ENCODE measurements around the gene FGGY. TPM values are rescaled to one million over a fixed set of nuclear protein-coding genes. Genes with fewer than 3 reads are reported as not detected.

The FGGY gene
- total RNA-seq, 1 donor from 2014 or later: 12.6 TPM

DNA sequence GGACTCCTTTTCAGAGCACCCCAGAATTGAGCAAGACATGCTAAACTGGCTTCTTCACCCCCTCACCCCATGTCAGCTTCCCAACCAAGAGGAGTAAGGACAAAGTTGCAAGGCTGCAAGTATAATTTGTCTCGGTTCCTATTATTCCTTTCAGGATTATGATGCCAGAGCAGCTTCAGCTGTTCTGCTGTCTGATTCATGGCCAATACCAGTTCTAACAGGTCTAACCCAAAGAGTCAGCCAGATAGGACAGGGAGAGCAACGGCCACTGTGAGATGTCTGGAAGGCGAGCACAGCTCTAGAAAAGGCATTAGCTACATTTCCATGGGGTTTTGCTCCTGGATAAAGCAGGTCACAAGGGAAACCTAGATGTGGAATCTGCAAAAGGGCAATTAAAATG lies 464.5 kb downstream of the FGGY start:
- H3K36me3 Mint-ChIP-seq: peaks cover 5% of the 10 kb centered on the region
- no peak for DNase-seq (ENCODE audit: extremely low spot score, unreplicated experiment)
- no peak overlapping the region for H3K27ac Mint-ChIP-seq

DNA sequence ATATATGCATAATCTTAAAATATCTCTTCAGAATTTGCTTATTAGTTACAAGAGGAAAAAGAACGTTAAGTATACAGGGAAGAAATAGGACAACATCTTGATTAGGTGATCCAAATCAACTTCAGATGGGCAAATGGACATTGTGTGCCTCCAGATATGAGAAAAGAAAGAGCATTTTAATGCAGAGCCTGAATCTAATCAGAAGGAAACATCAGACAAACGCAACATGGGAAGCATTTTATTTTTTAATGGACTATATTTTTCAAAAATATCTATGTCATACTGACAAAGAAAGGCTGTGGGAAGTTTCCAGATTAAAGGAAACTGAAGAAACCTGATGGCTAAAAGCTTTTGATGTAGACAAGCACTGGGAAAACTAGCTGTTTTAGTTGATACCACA lies 466.5 kb downstream of the FGGY start:
- no peaks in the 10 kb centered on the region for H3K9me3 Mint-ChIP-seq
- H3K27ac Mint-ChIP-seq: no peak overlapping the region
- H3K4me1 Mint-ChIP-seq (ENCODE audit: unreplicated experiment): peaks cover 44% of the 10 kb centered on the region
- peaks cover 5% of the 10 kb centered on the region for H3K36me3 Mint-ChIP-seq
- DNase-seq (ENCODE audit: extremely low spot score, unreplicated experiment): no peak
- H3K4me3 Mint-ChIP-seq: no peak overlapping the region
- H3K27me3 Mint-ChIP-seq: no peaks in the 10 kb centered on the region
- TF ChIP-seq, protein P1, sequence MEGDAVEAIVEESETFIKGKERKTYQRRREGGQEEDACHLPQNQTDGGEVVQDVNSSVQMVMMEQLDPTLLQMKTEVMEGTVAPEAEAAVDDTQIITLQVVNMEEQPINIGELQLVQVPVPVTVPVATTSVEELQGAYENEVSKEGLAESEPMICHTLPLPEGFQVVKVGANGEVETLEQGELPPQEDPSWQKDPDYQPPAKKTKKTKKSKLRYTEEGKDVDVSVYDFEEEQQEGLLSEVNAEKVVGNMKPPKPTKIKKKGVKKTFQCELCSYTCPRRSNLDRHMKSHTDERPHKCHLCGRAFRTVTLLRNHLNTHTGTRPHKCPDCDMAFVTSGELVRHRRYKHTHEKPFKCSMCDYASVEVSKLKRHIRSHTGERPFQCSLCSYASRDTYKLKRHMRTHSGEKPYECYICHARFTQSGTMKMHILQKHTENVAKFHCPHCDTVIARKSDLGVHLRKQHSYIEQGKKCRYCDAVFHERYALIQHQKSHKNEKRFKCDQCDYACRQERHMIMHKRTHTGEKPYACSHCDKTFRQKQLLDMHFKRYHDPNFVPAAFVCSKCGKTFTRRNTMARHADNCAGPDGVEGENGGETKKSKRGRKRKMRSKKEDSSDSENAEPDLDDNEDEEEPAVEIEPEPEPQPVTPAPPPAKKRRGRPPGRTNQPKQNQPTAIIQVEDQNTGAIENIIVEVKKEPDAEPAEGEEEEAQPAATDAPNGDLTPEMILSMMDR (conservative IDR thresholded peaks at IDR 0.05): no peak

More for the DNA sequence above, 464.5 kb downstream of the FGGY start:
- TF ChIP-seq, protein P1 (conservative IDR thresholded peaks at IDR 0.05): no peak
- H3K4me1 Mint-ChIP-seq (ENCODE audit: unreplicated experiment): peaks cover 36% of the 10 kb centered on the region
- no peaks in the 10 kb centered on the region for H3K9me3 Mint-ChIP-seq
- no peak overlapping the region for H3K4me3 Mint-ChIP-seq
- H3K27me3 Mint-ChIP-seq: no peaks in the 10 kb centered on the region

DNA sequence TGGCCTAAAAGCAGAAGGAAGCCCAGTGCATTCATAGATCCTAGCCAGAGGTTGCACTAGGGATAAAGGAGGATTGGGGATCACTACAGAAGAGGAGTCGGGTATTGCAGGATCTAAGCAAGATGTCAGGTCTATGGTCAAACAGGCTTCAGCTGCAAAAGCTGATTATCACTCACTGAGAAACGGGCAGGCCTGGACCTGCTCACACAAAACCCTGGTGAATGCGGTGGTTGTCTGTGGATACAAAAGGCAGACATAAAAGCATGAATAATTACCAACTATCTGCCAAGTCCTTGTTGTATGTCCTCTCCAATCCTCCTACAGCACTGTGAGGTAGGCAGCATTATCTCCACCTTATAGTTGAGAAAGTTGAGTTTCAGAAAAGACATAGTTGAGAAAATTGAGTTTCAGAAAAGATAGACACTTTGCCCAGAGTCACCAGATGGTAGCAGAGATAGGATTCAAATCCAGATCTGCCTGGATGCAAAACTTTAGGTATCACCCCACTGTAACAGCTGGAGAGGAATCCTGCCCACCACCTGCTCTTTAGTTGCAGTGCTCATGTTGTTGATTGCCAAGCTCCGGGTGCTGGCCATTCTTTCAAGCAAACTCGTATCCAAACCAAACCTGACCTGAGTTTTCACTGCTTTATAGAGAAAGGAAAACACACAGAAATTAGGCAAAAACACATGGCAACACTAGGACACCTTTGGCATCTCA lies 468.3 kb downstream of the FGGY start:
- Mint-ChIP-seq H3K4me3 (no peak overlapping the region), H3K36me3 (peaks cover 5% of the 10 kb centered on the region), H3K27me3 (no peaks in the 10 kb centered on the region), H3K9me3 (peaks cover 4% of the 10 kb centered on the region), H3K4me1 (ENCODE audit: unreplicated experiment) (peaks cover 41% of the 10 kb centered on the region), H3K27ac (no peak overlapping the region)
- TF ChIP-seq, protein P1 (conservative IDR thresholded peaks at IDR 0.05): no peak
- no peak for DNase-seq (ENCODE audit: extremely low spot score, unreplicated experiment)

DNA sequence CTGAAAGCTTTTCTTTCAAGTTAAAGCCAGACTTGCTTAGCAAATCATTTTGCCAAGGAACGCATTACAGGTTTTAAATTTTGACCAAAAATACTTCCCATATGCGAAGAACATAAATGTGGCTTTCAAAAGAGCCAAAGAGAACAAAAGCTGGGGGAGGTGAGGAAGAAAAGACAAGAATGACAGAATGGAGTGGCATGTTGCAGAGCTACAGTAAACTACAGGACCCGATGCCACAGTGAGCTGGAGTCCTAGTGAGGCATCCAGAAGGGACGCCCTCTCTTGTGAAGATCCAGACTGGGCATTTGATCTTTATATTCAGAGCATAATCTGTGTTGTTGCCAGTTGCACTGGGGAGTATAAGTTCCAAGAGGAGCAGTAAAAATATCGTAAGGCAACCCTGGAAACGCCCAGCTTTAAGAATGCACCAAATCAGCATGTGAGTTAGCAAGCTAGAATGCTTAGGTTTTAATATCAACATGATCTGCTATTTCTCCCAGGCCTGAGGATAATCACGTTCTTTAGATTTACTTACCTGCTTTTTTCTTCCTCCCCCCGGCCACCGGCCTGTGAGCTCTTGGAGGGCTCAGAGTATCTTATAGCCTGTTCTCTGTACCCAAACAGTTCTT lies 469.4 kb downstream of the FGGY start:
- Mint-ChIP-seq H3K36me3 (peaks cover 5% of the 10 kb centered on the region), H3K27me3 (no peaks in the 10 kb centered on the region), H3K4me3 (no peak overlapping the region), H3K4me1 (ENCODE audit: unreplicated experiment) (peaks cover 41% of the 10 kb centered on the region), H3K9me3 (peaks cover 4% of the 10 kb centered on the region), H3K27ac (no peak overlapping the region)
- TF ChIP-seq, protein P1 (conservative IDR thresholded peaks at IDR 0.05): no peak
- no peak for DNase-seq (ENCODE audit: extremely low spot score, unreplicated experiment)

DNA sequence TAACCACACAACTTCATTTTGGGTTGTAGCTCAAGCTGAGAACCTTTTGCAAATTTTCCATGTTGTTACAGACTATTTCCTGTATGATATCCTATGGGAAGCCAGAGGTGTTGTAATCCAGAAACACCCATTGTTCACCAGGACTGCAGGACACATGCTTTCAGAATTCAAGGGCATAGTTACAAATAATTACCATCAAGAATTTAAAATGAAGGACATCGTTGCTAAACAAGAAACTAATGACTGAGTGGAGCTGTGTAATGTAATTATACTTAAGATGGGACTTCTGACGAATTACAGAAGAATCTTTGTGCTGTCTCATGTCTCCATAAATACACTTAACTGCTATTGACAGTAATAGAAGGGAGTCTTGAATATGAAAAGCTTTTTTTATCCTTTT lies 470.2 kb downstream of the FGGY start:
- H3K27ac Mint-ChIP-seq: no peak overlapping the region
- no peaks in the 10 kb centered on the region for H3K27me3 Mint-ChIP-seq
- peaks cover 4% of the 10 kb centered on the region for H3K9me3 Mint-ChIP-seq
- TF ChIP-seq, protein P1 (conservative IDR thresholded peaks at IDR 0.05): no peak
- DNase-seq (ENCODE audit: extremely low spot score, unreplicated experiment): no peak
- H3K36me3 Mint-ChIP-seq: peaks cover 5% of the 10 kb centered on the region
- H3K4me3 Mint-ChIP-seq: no peak overlapping the region
- H3K4me1 Mint-ChIP-seq (ENCODE audit: unreplicated experiment): peaks cover 41% of the 10 kb centered on the region

Measured in type B pancreatic cell (in vitro differentiated cells).